Activated CD8-positive, alpha-beta T cell treated with anti-CD3 and anti-CD28 coated beads for 36 hours (primary cell): Measurements from ENCODE around the gene MEIS1. TPM values are rescaled to one million over a fixed set of nuclear protein-coding genes. Genes with fewer than 3 reads are reported as not detected.

Experiments used
- ATAC-seq: fragments of 200-7000 bp; cut with Tn5 transposase; one replicate; pipeline ENCODE4 v1.10.0; 2021; ENCODE audit warnings: mild to moderate bottlenecking, moderate library complexity
- CTCF ChIA-PET: fragments of 350-600 bp; sonication (Branson Sonifier 250); formaldehyde crosslinking; loops from one replicate; lab custom pipeline; 2021; ENCODE audit warnings: antibody characterized with exemption; lab: Charles Lee
- POLR2A ChIA-PET: fragments of 350-600 bp; sonication (Branson Sonifier 250); formaldehyde crosslinking; loops from one replicate; lab custom pipeline; 2021; ENCODE audit warnings: antibody characterized with exemption; lab: Charles Lee
- DNase-seq: peaks from one replicate; pipeline ENCODE4 v3.0.0-alpha.2; 2020
- H3K27ac Mint-ChIP-seq: one replicate; pipeline ENCODE4 v1.8.0; 2021; ENCODE audit warnings: mild to moderate bottlenecking, mixed read lengths
- H3K27me3 Mint-ChIP-seq: one replicate; pipeline ENCODE4 v1.8.0; 2021; ENCODE audit warnings: mixed read lengths
- H3K36me3 Mint-ChIP-seq: one replicate; pipeline ENCODE4 v1.8.0; 2021; ENCODE audit warnings: low read depth, mixed read lengths
- H3K4me1 Mint-ChIP-seq: one replicate; pipeline ENCODE4 v1.8.0; 2021; ENCODE audit warnings: low read depth, mixed read lengths
- H3K4me3 Mint-ChIP-seq: one replicate; pipeline ENCODE4 v1.8.0; 2021; ENCODE audit warnings: mild to moderate bottlenecking, moderate library complexity, mixed read lengths
- H3K9me3 Mint-ChIP-seq: one replicate; pipeline ENCODE4 v1.8.0; 2021; ENCODE audit warnings: mixed read lengths
- intact Hi-C: fragments of 100-400 bp; cut with micrococcal nuclease; formaldehyde crosslinking; loops from one replicate; pipeline ENCODE4 v1.10.0; 2022
- total RNA-seq, 2 experiments: library from RNA; stranded (reverse); gene quantifications; one replicate each; pipeline ENCODE4 v1.2.3, GENCODE V29; 2021
- TF ChIP-seq, protein P1 (sequence below): fragments of 200-600 bp; IDR thresholded peaks from one replicate; pipeline ENCODE4 v1.8.0; 2022; ENCODE audit warnings: antibody characterized with exemption, mild to moderate bottlenecking

MEIS1 gene
- total RNA-seq, 2 experiments from 2014 or later, result not detected

DNA sequence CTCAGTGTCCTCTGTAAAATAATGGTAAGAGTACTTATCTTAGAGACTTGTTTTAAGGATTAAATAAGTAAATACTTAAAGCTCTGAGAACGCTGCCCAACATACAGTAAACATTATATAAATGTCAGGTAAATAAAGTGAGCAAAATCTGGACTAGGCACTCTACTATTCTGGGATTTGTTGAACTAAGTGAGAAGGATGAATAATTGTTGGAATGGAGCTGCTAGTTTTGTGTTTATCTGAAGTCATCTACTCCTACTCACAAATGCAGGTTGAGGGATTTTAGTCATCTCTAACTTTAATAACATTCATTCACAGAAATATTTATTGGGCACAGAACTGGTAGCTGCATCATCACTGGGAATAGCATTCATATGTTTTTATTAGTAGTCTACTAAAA, 103.4 kb downstream of the MEIS1 start:
- ATAC-seq (no peak), DNase-seq (no peak)
- H3K9me3 Mint-ChIP-seq, result no peaks in the 10 kb centered on the region
- no peaks in the 10 kb centered on the region for H3K36me3 Mint-ChIP-seq
- TF ChIP-seq, protein P1, sequence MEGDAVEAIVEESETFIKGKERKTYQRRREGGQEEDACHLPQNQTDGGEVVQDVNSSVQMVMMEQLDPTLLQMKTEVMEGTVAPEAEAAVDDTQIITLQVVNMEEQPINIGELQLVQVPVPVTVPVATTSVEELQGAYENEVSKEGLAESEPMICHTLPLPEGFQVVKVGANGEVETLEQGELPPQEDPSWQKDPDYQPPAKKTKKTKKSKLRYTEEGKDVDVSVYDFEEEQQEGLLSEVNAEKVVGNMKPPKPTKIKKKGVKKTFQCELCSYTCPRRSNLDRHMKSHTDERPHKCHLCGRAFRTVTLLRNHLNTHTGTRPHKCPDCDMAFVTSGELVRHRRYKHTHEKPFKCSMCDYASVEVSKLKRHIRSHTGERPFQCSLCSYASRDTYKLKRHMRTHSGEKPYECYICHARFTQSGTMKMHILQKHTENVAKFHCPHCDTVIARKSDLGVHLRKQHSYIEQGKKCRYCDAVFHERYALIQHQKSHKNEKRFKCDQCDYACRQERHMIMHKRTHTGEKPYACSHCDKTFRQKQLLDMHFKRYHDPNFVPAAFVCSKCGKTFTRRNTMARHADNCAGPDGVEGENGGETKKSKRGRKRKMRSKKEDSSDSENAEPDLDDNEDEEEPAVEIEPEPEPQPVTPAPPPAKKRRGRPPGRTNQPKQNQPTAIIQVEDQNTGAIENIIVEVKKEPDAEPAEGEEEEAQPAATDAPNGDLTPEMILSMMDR, result no peak
- intact Hi-C loops, result no loop called here
- no peaks in the 10 kb centered on the region for H3K4me1 Mint-ChIP-seq
- H3K27me3 Mint-ChIP-seq, result peaks cover 3% of the 10 kb centered on the region
- POLR2A ChIA-PET, result no interaction called here
- H3K4me3 Mint-ChIP-seq, result no peak overlapping the region
- H3K27ac Mint-ChIP-seq, result no peak overlapping the region
- CTCF ChIA-PET, result no interaction called here

DNA sequence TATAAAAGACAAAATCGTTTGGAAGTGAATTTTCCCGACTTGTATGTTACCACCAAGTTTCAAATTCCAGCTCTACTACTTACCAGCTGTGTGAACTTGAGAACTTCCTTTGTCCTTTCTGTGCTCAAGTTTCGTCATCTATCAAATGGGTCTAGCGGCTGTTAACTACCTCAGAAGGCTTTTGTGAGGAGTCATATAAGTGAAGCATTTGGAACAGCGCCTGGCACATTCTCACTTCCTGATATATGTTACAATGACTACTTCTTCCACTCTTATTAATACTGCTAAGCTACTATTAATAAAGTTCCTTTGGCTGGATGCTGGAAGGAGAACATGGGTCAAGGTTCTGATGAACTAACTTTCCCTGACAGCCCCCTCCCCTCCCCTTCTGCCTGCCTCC, 104.5 kb downstream of the MEIS1 start:
- Mint-ChIP-seq H3K9me3 (no peaks in the 10 kb centered on the region), H3K36me3 (no peaks in the 10 kb centered on the region), H3K4me3 (no peak overlapping the region), H3K27me3 (peaks cover 3% of the 10 kb centered on the region), H3K27ac (no peak overlapping the region), H3K4me1 (no peaks in the 10 kb centered on the region)
- TF ChIP-seq, protein P1, result no peak
- DNase-seq (no peak), ATAC-seq (no peak)
- intact Hi-C loops, result no loop called here
- CTCF ChIA-PET, result no interaction called here
- POLR2A ChIA-PET, result no interaction called here

DNA sequence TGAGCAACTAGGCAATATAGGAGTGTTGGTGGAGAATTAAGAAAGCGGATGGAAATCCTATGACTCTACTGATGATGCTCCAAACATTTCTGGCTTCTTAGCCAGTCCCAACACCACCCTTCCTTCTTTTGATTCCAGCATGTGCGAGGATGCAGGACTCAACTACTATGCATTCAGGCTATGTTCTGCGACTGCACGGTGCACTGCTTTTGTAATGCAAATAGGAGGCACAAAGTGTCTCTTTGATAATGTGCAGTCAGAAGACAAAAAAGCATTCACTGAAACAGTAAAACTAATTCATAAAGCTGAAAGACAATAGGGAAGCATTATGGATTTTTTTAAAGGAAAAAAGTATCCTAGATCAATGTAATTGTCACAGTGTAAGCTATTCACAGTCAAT, 106.7 kb downstream of the MEIS1 start:
- CTCF ChIA-PET, result no interaction called here
- POLR2A ChIA-PET, result no interaction called here
- Mint-ChIP-seq H3K36me3 (no peaks in the 10 kb centered on the region), H3K4me3 (no peak overlapping the region), H3K4me1 (no peaks in the 10 kb centered on the region), H3K27ac (no peak overlapping the region), H3K9me3 (no peaks in the 10 kb centered on the region), H3K27me3 (peaks cover 3% of the 10 kb centered on the region)
- ATAC-seq (no peak), DNase-seq (no peak)
- TF ChIP-seq, protein P1, result no peak
- intact Hi-C loops, result no loop called here

DNA sequence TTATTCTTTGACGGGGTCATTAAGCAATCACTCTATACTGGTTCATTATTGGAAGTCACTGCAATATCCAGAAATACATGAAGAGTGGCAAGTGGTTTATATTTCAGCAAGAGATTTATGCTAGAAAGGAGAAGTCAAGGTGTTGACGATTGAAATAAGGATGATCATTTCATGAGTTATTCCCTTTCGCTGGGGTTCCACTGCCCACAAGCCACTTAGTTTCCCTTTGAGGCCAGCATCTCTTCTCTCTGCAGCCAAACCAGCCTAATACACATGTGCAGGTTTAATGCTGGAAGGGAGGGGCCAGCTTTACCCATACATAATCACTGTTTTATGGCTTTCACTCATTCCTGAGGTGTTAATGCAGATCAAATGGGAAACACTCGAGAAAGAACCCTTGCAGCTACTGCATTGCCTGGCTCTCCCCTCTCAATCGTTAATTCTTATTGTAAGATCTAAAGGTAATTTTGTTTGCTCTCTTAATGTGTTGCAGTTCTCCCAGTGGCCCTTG, 108.4 kb downstream of the MEIS1 start:
- Mint-ChIP-seq H3K27me3 (peaks cover 3% of the 10 kb centered on the region), H3K4me3 (no peak overlapping the region), H3K36me3 (no peaks in the 10 kb centered on the region), H3K9me3 (no peaks in the 10 kb centered on the region), H3K27ac (no peak overlapping the region), H3K4me1 (no peaks in the 10 kb centered on the region)
- no peak for ATAC-seq
- intact Hi-C loops, result no loop called here
- DNase-seq, result no peak
- TF ChIP-seq, protein P1, result no peak
- CTCF ChIA-PET, result no interaction called here
- POLR2A ChIA-PET, result interaction anchor here (0.6 kb wide), 1 partner anchor 1358 kb away, joined by 3 read pairs; no protein-coding TSS in a partner anchor

DNA sequence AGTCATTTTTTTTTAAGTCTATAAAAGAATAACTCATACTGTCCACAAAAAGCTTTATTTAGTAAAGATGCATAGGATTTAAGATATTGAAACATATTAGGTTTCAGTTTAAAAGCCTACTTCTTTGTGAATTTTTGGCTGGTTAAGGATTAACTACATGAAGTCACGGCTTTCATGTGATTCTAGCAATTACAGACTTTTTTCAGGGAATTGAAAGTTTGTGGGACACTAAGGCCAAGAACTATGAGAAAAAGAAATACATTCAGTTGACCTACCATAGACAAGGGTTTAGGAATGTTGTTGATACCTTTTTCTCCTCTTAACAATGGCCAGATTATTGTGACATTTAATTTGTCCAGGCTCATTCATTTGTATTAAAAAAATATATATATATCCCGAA, 109.3 kb downstream of the MEIS1 start:
- no peaks in the 10 kb centered on the region for H3K36me3 Mint-ChIP-seq
- H3K27me3 Mint-ChIP-seq, result peaks cover 3% of the 10 kb centered on the region
- H3K4me3 Mint-ChIP-seq, result no peak overlapping the region
- H3K27ac Mint-ChIP-seq, result no peak overlapping the region
- ChIA-PET CTCF (no interaction called here), POLR2A (interaction anchor here (0.6 kb wide), 1 partner anchor 1359 kb away, joined by 3 read pairs; no protein-coding TSS in a partner anchor)
- no peaks in the 10 kb centered on the region for H3K9me3 Mint-ChIP-seq
- TF ChIP-seq, protein P1, result no peak
- intact Hi-C loops, result no loop called here
- DNase-seq, result no peak
- no peak for ATAC-seq
- H3K4me1 Mint-ChIP-seq, result no peaks in the 10 kb centered on the region
